A673 (cell line): Measurements from ENCODE around the gene LAMTOR3.

Experiments used
- EZH2 ChIP-seq: fragments of 200-600 bp; sonication (generic); IDR thresholded peaks from 2 replicates; pipeline ENCODE4 v1.6.1; 2017; ENCODE audit warnings: borderline replicate concordance, low read depth, mild to moderate bottlenecking, mixed read lengths, antibody characterized with exemption, low read length; ENCODE audit not compliant: poor library complexity, severe bottlenecking
- TF ChIP-seq, protein P1 (sequence below): fragments of 300-800, 200-600 bp; sonication (generic); conservative IDR thresholded peaks from 2 replicates; pipeline ENCODE4 v1.5.1; 2017; ENCODE audit warnings: low read depth, mild to moderate bottlenecking, antibody characterized with exemption, low read length, moderate library complexity, mixed read lengths

DNA sequence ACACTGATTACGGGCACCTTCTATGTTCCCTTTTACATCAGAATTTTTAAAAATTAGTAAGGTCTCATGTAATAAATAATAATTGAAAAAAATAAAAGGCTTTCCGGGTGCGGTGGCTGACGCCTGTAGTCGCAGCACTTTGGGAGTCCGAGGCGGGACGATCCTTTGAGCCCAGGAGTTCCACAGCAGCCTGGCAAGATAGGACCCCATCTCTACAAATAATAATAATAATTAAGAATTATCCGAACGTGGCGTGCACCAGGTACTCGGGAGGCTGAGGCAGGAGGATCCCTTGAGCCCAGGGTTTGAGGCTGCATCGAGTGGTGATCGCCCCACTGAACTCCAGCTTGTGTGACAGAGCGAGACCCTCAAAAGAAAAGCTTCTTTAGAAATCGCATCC, 771 bp upstream of the LAMTOR3 start:
- TF ChIP-seq, protein P1, sequence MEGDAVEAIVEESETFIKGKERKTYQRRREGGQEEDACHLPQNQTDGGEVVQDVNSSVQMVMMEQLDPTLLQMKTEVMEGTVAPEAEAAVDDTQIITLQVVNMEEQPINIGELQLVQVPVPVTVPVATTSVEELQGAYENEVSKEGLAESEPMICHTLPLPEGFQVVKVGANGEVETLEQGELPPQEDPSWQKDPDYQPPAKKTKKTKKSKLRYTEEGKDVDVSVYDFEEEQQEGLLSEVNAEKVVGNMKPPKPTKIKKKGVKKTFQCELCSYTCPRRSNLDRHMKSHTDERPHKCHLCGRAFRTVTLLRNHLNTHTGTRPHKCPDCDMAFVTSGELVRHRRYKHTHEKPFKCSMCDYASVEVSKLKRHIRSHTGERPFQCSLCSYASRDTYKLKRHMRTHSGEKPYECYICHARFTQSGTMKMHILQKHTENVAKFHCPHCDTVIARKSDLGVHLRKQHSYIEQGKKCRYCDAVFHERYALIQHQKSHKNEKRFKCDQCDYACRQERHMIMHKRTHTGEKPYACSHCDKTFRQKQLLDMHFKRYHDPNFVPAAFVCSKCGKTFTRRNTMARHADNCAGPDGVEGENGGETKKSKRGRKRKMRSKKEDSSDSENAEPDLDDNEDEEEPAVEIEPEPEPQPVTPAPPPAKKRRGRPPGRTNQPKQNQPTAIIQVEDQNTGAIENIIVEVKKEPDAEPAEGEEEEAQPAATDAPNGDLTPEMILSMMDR: no peak
- TF ChIP-seq EZH2: no peak
